ENCODE results near the gene STRN4.
"Not testable (repeated sequence)": the region's sequence is repeated elsewhere in the genome, so short reads cannot be mapped to it uniquely, and the experiment has no call there.

The STRN4 gene

DNA sequence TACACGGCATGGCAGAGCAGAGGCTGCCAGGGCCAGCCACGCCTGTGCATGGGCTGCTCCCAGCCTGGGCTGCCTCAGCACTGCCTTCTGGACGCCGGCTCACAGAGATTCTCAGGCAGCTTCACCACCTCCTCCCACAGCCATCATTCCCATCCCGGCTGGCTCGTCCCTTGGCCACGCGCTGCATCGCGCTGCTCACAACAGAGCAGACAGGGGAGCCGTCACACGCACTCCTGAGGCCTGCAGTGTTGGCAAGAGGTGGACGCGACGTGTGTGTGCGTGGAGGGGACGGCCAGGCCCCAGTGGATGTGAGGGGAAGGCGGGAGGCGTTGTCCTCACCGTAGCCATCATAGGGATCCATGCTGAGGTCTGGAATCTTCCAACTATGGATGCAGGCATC lies 21.8 kb downstream of the STRN4 start:
- no peak for DNase-seq

GRCh38 chr19:46723471-46723870 lies 22.8 kb downstream of the STRN4 start:
- DNase-seq: no peak

GRCh38 chr19:46723023-46723461 lies 23.2 kb downstream of the STRN4 start:
- DNase-seq: no peak

- DNase-seq: no peak
These were observed 23.7 kb downstream of the STRN4 start for GRCh38 chr19:46722421-46723022.

- DNase-seq: no peak
These were observed 24.3 kb downstream of the STRN4 start for GRCh38 chr19:46722004-46722380.

DNA sequence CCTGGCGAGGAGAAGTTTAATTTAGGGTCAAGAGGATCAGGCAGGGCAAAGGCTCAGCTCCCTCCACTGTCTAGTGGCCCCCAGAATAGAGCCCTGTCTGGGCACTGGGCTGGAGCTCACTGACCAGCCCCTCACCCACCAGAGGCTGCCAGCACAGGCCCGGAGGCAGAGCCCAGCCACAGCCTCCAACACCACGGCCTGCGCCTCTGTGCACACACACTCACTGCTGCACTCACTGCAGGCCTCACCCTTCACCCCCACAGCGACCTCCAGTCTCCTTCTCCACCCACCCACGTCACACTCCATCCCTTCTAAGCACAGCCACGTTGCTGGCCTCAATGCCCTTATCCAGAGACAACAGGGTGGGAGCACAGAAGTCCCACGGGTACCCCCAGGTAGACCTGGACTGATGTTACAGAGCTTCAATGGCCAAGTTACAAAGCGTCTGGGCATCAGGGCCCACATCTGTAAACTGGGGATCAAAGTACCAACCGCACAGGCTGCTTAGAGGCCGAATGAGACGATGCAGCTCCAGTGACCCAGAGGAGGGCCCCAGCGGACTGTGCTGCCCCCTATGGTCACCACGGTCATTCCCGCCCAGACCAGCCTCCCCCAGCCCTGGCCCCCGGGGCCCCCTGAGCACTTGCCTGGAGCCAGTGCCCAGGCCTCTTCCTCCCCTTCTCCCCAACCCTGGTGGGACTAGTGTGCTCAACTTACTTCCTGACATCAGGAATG lies 24.8 kb downstream of the STRN4 start:
- no peak for DNase-seq

DNA sequence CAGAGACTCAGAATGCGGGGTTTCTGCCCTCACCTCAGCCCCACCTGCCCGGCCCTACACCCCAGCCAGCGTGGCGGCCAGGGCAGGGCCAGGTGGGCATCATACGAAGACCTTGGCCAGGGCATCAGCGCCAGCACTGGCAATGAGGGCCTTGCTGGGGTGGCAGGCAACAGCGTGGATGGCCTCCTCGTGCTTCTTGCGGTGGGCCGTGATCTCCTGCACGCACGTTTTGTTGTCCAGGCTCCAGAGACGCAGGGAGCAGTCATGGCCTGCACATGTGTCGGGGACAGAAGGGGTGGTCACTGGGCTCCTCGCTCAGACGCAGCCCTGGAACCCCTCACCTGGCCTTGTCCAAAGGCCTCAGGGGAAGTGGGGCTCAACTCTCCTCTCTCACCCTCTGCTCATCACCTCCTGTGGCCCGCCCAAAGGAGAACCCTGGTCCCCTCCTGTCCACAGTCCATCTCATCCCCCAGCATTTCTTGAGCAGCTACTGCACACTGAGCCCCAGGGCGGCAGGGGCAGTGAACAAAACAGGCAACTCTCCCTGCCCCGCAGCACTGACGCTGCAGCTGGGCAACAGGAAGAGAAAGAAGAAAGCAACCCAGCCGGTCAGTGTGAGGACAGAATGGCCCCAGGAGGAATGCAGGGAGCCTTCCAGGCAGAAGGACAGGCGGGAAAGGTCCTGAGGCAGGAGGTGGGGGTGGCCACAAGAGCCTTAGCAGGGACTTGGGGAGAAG lies 25.6 kb downstream of the STRN4 start:
- no peak for DNase-seq

- DNase-seq: no peak
These were observed 26.4 kb downstream of the STRN4 start for GRCh38 chr19:46719629-46720502.

GRCh38 chr19:46718934-46719622 lies 27.2 kb downstream of the STRN4 start:
- DNase-seq: no peak

GRCh38 chr19:46718157-46718933 lies 27.9 kb downstream of the STRN4 start:
- no peak for DNase-seq

DNA sequence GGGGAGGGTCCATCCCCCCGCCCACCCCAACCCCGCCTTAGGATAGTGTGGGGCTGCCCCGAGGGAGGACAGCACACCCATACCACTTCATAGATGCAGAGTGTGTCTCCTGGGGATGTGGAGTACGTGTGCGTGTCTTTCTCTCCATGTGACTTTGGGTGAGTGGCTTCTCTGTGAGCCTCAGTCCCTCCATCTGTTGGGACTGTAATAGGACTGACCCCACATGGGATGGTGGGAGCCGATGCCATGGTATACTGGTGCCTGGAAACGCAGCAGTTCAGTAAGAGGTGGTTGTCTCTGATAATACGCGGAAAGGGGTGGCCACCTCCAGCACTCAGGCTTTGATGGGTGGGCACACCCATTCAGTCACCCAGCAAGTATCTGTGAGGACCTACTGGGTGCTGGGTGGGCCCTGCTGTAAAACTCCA lies 28.5 kb downstream of the STRN4 start:
- DNase-seq: no peak

DNA sequence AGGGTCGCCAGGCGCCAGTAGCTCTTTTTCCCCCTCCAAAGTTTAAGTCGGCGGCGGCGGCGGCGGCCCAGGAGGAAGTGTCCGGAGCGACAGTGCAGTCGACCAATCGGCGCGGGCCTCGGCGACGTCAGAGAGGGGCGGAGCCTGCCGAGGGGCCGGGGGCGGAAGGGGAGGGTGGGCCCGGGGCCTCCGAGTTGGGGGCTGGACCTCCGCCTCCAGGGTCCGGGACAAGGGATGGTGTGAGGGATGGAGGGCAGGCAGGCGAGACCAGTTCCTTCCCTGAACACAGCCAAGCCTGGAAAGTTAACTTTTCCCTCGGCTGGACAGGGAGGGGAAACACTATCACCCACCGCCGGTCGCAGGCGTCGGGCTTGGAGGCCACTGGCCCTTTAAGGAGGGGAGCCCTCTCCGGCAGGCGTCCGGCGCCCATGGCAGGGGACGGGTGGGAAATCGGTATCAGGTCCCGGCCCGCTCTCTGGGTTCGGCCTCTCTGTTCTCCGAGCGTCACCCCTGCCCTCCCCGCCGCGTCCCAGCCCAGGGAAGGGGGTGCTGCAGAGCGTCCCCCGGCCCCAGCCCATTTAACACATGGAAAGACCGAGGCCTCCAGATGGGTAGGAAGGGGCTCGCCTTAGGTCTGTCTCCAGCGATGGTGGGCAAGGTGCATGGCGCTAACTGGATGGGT lies 29.1 kb downstream of the STRN4 start, which contains the start of gene PRKD2:
Gene PRKD2, minus strand, starts transcription at position 81 of the 682 bp plus-strand sequence. CDS start 744 bp downstream, outside the sequence.
- peak; percentile 96 for DNase-seq

GRCh38 chr19:46716672-46717033 lies 29.6 kb downstream of the STRN4 start:
- no peak for DNase-seq

DNA sequence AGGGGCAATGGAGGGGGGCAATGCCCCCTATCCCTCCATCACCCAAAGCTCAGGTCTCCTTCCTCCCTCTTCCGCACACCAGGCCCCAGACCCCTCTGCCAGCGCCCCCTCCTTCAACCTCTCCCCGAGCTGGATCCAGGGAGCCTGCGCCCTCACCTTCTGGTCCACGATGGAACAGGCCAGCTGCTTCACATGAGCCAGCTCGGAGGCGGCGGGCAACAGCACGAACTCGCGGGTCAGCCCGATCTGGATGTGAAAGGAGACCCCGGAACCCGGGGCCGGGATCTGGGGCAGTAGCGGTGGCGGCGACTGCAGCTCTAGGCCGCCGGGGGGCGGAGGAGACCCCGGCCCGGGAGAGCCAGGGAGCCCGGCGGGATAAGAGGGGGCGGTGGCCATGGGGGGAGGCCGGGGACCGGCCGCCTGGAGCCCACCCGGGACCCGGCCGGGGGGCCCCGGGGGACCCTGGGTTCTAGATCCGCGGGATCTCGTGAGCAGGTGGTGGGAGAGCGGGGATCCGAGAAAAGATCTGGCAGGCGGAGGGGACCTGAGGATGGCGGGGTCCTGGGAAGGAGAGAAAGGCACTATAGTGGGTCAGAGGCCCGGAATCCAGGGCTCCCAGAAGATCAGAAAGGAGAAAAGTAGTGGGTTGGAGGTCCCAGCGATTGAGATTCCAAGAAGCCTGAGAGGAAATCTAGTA lies 30.1 kb downstream of the STRN4 start:
- DNase-seq: no peak

GRCh38 chr19:46715620-46715974 lies 30.7 kb downstream of the STRN4 start:
- no peak for DNase-seq

GRCh38 chr19:46714444-46715106 lies 31.7 kb downstream of the STRN4 start:
- no peak for DNase-seq

DNA sequence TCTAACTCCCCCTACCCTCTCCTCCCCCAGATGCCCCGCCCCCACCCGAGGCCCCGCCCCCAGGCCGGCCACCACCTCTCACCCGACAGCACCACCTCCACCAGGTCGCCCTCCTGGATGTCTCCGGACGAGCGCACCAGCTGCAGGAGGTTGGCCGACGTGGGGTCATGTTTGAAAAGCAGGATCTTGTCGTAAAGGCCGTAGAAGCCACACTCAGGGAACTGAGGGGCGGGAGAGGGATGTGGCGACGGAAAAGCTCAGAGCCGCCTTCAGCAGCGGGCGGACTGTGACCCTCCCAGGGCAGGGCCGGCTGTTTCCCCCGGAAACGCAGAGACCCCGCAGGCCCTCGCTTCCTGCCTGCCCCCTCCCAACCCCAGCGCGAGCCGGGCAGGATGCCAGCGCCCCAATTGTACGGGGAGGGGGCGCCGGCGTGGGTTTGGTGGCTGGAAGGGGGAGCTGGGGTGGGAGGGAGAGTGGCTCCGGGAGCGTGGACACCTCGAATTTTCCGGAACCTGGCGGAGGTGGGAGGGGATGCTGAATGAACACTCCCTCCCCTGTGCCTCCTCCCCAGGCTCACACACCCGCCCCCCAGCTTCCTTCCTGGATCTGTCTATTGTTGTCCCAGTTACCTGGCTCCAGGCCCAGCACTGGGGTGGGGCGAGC lies 32.3 kb downstream of the STRN4 start:
- DNase-seq: peak; percentile 93

DNA sequence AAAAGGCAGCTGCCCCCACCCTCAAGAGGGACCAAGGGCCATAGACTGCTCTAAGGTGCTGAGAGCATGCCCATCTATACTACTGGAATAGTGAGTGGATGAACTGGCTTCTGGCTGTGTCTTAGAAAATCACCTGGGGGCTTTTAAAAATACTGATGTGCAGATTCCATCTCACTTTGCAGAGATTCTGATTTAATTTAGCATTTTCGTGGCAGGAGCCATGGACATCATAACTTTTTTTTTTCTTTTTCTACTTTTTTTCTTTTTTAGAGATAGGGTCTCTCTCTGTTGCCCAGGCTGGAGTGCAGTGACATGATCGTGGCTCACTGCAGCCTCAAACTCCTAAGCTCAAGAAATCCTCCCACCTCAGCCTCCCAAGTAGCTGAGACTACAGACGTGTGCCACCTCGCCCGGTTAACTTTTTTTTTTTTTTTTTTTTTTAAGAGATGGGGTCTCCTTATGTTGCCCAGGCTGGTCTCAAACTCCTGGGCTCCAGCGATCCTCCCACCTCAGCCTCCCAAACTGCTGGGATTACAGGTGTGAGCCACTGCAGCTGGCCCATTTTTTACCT lies 33.4 kb downstream of the STRN4 start:
- not testable (repeated sequence) for DNase-seq

DNA sequence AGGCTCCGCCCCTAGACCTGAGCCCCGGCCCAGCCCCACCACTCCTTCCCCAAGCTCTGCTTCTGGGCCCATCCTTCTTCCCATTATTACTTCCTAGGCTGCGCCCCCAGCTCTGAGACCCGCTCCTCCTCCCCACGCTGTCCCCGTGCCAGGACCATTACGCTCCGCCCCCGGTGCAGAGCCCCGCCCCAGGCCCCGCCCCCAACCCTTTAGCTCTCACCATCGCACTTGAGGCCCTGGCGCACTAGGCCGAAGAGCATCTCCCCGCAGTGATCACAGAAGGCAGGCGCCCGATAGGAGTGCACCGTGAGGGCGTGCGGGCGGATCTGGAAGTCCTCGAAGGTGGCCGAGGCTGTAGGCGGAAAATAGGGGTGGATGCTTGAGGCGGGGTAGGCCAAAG lies 35.6 kb downstream of the STRN4 start:
- no peak for DNase-seq
